A549 (cell line): ENCODE results near the gene HOXD8. TPM values are rescaled to one million over a fixed set of nuclear protein-coding genes. Genes with fewer than 3 reads are reported as not detected.
A peak's percentile ranks its signal among the peaks of the same experiment; 100 is the strongest.

Source experiments
- ATAC-seq, 2 experiments: fragments of 200-7000 bp in 1 of 2; fragments of >200 bp in 1 of 2; cut with Nextera tagmentation in 1 of 2; cut with Tn5 transposase in 1 of 2; 3 replicates each; pipeline versions ENCODE4 v1.8.0 to v1.9.1; 2018 to 2020; ENCODE audit warnings: mild to moderate bottlenecking in 1 of 2, moderate library complexity in 1 of 2
- CTCF ChIA-PET: fragments of 300-600 bp; sonication (Branson Sonifier 250); formaldehyde crosslinking; extraction: SDS; loops from one replicate; lab custom pipeline; 2021; ENCODE audit warnings: antibody characterized with exemption, inconsistent platforms; lab: Yijun Ruan, JAX
- POLR2A ChIA-PET: fragments of 350-600 bp; formaldehyde crosslinking; extraction: SDS; loops from one replicate; lab custom pipeline; 2021; ENCODE audit warnings: antibody characterized with exemption, inconsistent platforms; lab: Yijun Ruan, JAX
- DNase-seq, 2 experiments: peaks; one replicate each; pipeline versions ENCODE4 v3.0.0 to v3.0.0-alpha.2; 2011 to 2016; ENCODE audit warnings: low read depth in 1 of 2, low spot score in 1 of 2
- FAIRE-seq: peaks from 2 replicates; lab custom pipeline; 2011; peaks lifted over from hg19 to GRCh38; lab: Jason Lieb, UNC
- H3K27ac ChIP-seq, 2 experiments: fragments of >200 bp; sonication (Bioruptor Twin); formaldehyde crosslinking; 3 replicates each; pipeline ENCODE4 v1.5.1; 2016 to 2017
- H3K4me1 ChIP-seq: fragments of >200 bp; sonication (Bioruptor Twin); formaldehyde crosslinking; 3 replicates; pipeline ENCODE4 v1.6.1; 2016
- H3K4me2 ChIP-seq: fragments of >200 bp; sonication (Bioruptor Twin); formaldehyde crosslinking; 3 replicates; pipeline ENCODE4 v1.6.1; 2016
- H3K4me3 ChIP-seq: fragments of >200 bp; sonication (Bioruptor Twin); formaldehyde crosslinking; 3 replicates; pipeline ENCODE4 v1.5.1; 2016
- H3K9me3 ChIP-seq: fragments of >200 bp; sonication (Bioruptor Twin); formaldehyde crosslinking; 3 replicates; pipeline ENCODE4 v1.6.1; 2016
- CHD2 ChIP-seq: fragments of 150-350 bp; IDR thresholded peaks from 2 replicates; pipeline ENCODE4 v1.6.1; 2014; ENCODE audit warnings: low read length; ENCODE audit not compliant: partially characterized antibody
- CHD4 ChIP-seq: fragments of 200-600 bp; sonication (generic); IDR thresholded peaks from 2 replicates; pipeline ENCODE4 v1.6.1; 2016; ENCODE audit warnings: antibody characterized with exemption, mild to moderate bottlenecking, borderline replicate concordance
- EHMT2 ChIP-seq: fragments of 200-600 bp; sonication (generic); IDR thresholded peaks from 2 replicates; pipeline ENCODE4 v1.6.1; 2016; ENCODE audit warnings: antibody characterized with exemption, low read depth, mild to moderate bottlenecking, moderate library complexity
- FOXS1 ChIP-seq: fragments of 250-450 bp; sonication (Bioruptor Pico); IDR thresholded peaks from 2 replicates; pipeline ENCODE4 v1.5.0; 2020; ENCODE audit warnings: mild to moderate bottlenecking, moderate library complexity
- GATA3 ChIP-seq: IDR thresholded peaks from 2 replicates; pipeline ENCODE4 v1.6.1; 2012; ENCODE audit warnings: borderline replicate concordance
- HES2 ChIP-seq: fragments of >200 bp; sonication (Bioruptor Twin); formaldehyde crosslinking; IDR thresholded peaks from 2 replicates; pipeline ENCODE4 v1.6.1; 2016
- JUNB ChIP-seq: fragments of >200 bp; sonication (Bioruptor Twin); formaldehyde crosslinking; IDR thresholded peaks from 2 replicates; pipeline ENCODE4 v1.6.1; 2016
- KDM1A ChIP-seq: fragments of 200-600 bp; sonication (generic); IDR thresholded peaks from 2 replicates; pipeline ENCODE4 v1.6.1; 2016; ENCODE audit warnings: low read depth, mild to moderate bottlenecking
- KDM5A ChIP-seq: fragments of 200-600 bp; sonication (generic); IDR thresholded peaks from 2 replicates; pipeline ENCODE4 v1.6.1; 2016; ENCODE audit warnings: antibody characterized with exemption, mild to moderate bottlenecking
- MAZ ChIP-seq: fragments of 150-350 bp; IDR thresholded peaks from 2 replicates; pipeline ENCODE4 v1.6.1; 2014; ENCODE audit warnings: antibody characterized with exemption, low read depth, low read length, borderline replicate concordance
- PHF8 ChIP-seq: fragments of 200-600 bp; sonication (generic); IDR thresholded peaks from 2 replicates; pipeline ENCODE4 v1.6.1; 2016; ENCODE audit warnings: low read depth, mild to moderate bottlenecking, antibody characterized with exemption, moderate library complexity, borderline replicate concordance
- POLR2AphosphoS2 ChIP-seq: conservative IDR thresholded peaks from 2 replicates; pipeline ENCODE4 v1.6.1; 2012; ENCODE audit warnings: low read length, improper control_type of control experiment, inconsistent platforms
- RARB ChIP-seq: fragments of 250-450 bp; sonication (Bioruptor Pico); IDR thresholded peaks from 2 replicates; pipeline ENCODE4 v1.8.0; 2021; ENCODE audit warnings: mild to moderate bottlenecking, moderate library complexity
- RCOR1 ChIP-seq: fragments of 150-350 bp; IDR thresholded peaks from 2 replicates; pipeline ENCODE4 v1.6.1; 2014; ENCODE audit warnings: antibody characterized with exemption, low read length, low read depth
- TFCP2L1 ChIP-seq: fragments of 250-450 bp; sonication (Bioruptor Pico); IDR thresholded peaks from 2 replicates; pipeline ENCODE4 v1.5.0; 2021; ENCODE audit warnings: mild to moderate bottlenecking
- TP53 ChIP-seq: fragments of 250-450 bp; sonication (Bioruptor Pico); IDR thresholded peaks from 2 replicates; pipeline ENCODE4 v1.5.0; 2021; ENCODE audit warnings: mild to moderate bottlenecking, moderate library complexity
- ZC3H11A ChIP-seq: fragments of 450-650 bp; IDR thresholded peaks from 2 replicates; pipeline ENCODE4 v1.6.1; 2014; ENCODE audit warnings: antibody characterized with exemption, mild to moderate bottlenecking
- WGBS: methylation state at CpG from one replicate; pipeline ENCODE4 v1.1.6; 2017; ENCODE audit errors: missing lambda C conversion rate; 5-methylcytosine and 5-hydroxymethylcytosine counted together
- polyA plus RNA-seq, 4 experiments: library from polyadenylated mRNA; depleted of rRNA in 3 of 4; stranded (reverse); fragments of >200 nt; fragmentation: RNase III in 1 of 4; extraction: RNeasy Plus Mini Kit Qiagen cat#74134 plus additional on column Dnase treatment in 1 of 4; gene quantifications; 2 replicates in 3 of 4; 3 replicates in 1 of 4; pipeline ENCODE4 v1.2.3, GENCODE V29; 2011 to 2017
- TF ChIP-seq, protein P1 (sequence below): fragments of >200 bp; sonication (Bioruptor Twin); formaldehyde crosslinking; IDR thresholded peaks from 3 replicates; pipeline ENCODE4 v1.6.1; 2016
- TF ChIP-seq, protein P2 (sequence below): IDR thresholded peaks from 2 replicates; pipeline ENCODE4 v1.6.1; 2012
- TF ChIP-seq, protein P3 (sequence below): fragments of 250-450 bp; sonication (Bioruptor Pico); IDR thresholded peaks from 2 replicates; pipeline ENCODE4 v1.5.0; 2021; ENCODE audit warnings: mild to moderate bottlenecking, moderate library complexity, borderline replicate concordance

HOXD8 gene
- polyA plus RNA-seq, 2 of the 4 experiments (the other 2 are of a cell fraction) = 3.8 to 8.5 TPM

GRCh38 chr2:176130957-176131847 lies 1.7 kb downstream of the HOXD8 start:
- TF ChIP-seq RARB (CRISPR knock-in tag) (no peak), EHMT2 (no peak), MAZ (no peak), TP53 (CRISPR knock-in tag) (no peak), POLR2AphosphoS2 (no peak), RCOR1 (no peak), GATA3 (no peak), ZC3H11A (no peak), HES2 (no peak)
- TF ChIP-seq, protein P1, sequence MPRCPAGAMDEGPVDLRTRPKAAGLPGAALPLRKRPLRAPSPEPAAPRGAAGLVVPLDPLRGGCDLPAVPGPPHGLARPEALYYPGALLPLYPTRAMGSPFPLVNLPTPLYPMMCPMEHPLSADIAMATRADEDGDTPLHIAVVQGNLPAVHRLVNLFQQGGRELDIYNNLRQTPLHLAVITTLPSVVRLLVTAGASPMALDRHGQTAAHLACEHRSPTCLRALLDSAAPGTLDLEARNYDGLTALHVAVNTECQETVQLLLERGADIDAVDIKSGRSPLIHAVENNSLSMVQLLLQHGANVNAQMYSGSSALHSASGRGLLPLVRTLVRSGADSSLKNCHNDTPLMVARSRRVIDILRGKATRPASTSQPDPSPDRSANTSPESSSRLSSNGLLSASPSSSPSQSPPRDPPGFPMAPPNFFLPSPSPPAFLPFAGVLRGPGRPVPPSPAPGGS = no peak
- TF ChIP-seq, protein P2, sequence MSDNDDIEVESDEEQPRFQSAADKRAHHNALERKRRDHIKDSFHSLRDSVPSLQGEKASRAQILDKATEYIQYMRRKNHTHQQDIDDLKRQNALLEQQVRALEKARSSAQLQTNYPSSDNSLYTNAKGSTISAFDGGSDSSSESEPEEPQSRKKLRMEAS = no peak
- FAIRE-seq (no peak), DNase-seq (no peak), ATAC-seq (no peak)
- peak overlapping the region; percentile 81 for H3K4me3 ChIP-seq
- WGBS = 79% methylated on average over 15 of the region's 15 CpGs
- H3K9me3 ChIP-seq = no peaks in the 10 kb centered on the region
- ChIA-PET POLR2A (no interaction called here), CTCF (interaction anchor here (0.8 to 9.5 kb wide), 13 partner anchors 8 to 1025 kb away, joined by 3 to 139 read pairs (median 3); no protein-coding TSS in a partner anchor)
- H3K4me2 ChIP-seq = peak overlapping the region; percentile 85
- H3K4me1 ChIP-seq = peaks cover 10% of the 10 kb centered on the region; the same call in 2 of the 3 replicates
- peak overlapping the region; percentile 88 to 94 for H3K27ac ChIP-seq

GRCh38 chr2:176131848-176132158 lies 2.3 kb downstream of the HOXD8 start:
- POLR2A ChIA-PET = no interaction called here
- peaks cover 10% of the 10 kb centered on the region; the same call in 2 of the 3 replicates for H3K4me1 ChIP-seq
- ATAC-seq = no peak
- H3K27ac ChIP-seq = no peak overlapping the region
- TF ChIP-seq CHD4 (no peak), FOXS1 (CRISPR knock-in tag) (no peak), PHF8 (no peak), TFCP2L1 (CRISPR knock-in tag) (no peak), CHD2 (no peak), KDM1A (no peak), RCOR1 (no peak), EHMT2 (no peak), GATA3 (no peak), JUNB (no peak), KDM5A (no peak)
- TF ChIP-seq, protein P1 = no peak
- TF ChIP-seq, protein P3, sequence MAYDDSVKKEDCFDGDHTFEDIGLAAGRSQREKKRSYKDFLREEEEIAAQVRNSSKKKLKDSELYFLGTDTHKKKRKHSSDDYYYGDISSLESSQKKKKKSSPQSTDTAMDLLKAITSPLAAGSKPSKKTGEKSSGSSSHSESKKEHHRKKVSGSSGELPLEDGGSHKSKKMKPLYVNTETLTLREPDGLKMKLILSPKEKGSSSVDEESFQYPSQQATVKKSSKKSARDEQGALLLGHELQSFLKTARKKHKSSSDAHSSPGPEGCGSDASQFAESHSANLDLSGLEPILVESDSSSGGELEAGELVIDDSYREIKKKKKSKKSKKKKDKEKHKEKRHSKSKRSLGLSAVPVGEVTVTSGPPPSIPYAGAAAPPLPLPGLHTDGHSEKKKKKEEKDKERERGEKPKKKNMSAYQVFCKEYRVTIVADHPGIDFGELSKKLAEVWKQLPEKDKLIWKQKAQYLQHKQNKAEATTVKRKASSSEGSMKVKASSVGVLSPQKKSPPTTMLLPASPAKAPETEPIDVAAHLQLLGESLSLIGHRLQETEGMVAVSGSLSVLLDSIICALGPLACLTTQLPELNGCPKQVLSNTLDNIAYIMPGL (CRISPR knock-in tag) = no peak
- TF ChIP-seq, all 56 proteins: peak for 0
- Histone ChIP-seq H3K4me2 (no peak overlapping the region), H3K9me3 (no peaks in the 10 kb centered on the region), H3K4me3 (no peak overlapping the region)
- CTCF ChIA-PET = interaction anchor here (1.1 to 9.5 kb wide), 9 partner anchors 9 to 686 kb away, joined by 3 to 139 read pairs (median 6); no protein-coding TSS in a partner anchor
- WGBS = 91% methylated on average over 4 of the region's 4 CpGs
- DNase-seq = no peak
- FAIRE-seq = no peak
